CD8-positive, alpha-beta memory T cell (primary cell): ENCODE measurements around the gene PSD2. TPM values are rescaled to one million over a fixed set of nuclear protein-coding genes. Genes with fewer than 3 reads are reported as not detected.

ENCODE experiments used
- CTCF ChIA-PET: fragments of 350-600 bp; sonication (Branson Sonifier 250); formaldehyde crosslinking; loops from one replicate; lab custom pipeline; 2021; ENCODE audit warnings: antibody characterized with exemption; lab: Charles Lee
- POLR2A ChIA-PET: fragments of 350-600 bp; sonication (Branson Sonifier 250); formaldehyde crosslinking; loops from one replicate; lab custom pipeline; 2021; ENCODE audit warnings: antibody characterized with exemption; lab: Charles Lee
- DNase-seq, 5 donors: peaks; one replicate each; pipeline versions ENCODE4 v3.0.0 to v3.0.0-alpha.2; 2020 to 2022; ENCODE audit warnings: mixed read lengths in 1 of 5
- H3K27ac ChIP-seq: one replicate; pipeline ENCODE4 v1.7.0; 2013; ENCODE audit warnings: low read depth, mild to moderate bottlenecking, low read length, moderate library complexity
- H3K27me3 ChIP-seq: 2 replicates; pipeline ENCODE4 v1.7.0; 2013; ENCODE audit warnings: low read length, mild to moderate bottlenecking; ENCODE audit not compliant: insufficient read depth, poor library complexity, severe bottlenecking
- H3K36me3 ChIP-seq: 2 replicates; pipeline ENCODE4 v1.7.0; 2013; ENCODE audit warnings: mild to moderate bottlenecking, low read length, moderate library complexity; ENCODE audit not compliant: insufficient read depth
- H3K4me1 ChIP-seq: 2 replicates; pipeline ENCODE4 v1.7.0; 2013; ENCODE audit warnings: mild to moderate bottlenecking, low read length, moderate library complexity; ENCODE audit not compliant: insufficient read depth
- H3K4me3 ChIP-seq: 2 replicates; pipeline ENCODE4 v1.7.0; 2013; ENCODE audit warnings: mild to moderate bottlenecking, low read length
- H3K9me3 ChIP-seq: 2 replicates; pipeline ENCODE4 v1.7.0; 2013; ENCODE audit warnings: mild to moderate bottlenecking, low read length
- H3K27ac Mint-ChIP-seq, 8 donors: one replicate each; pipeline ENCODE4 v1.8.0; 2020 to 2021; ENCODE audit warnings: mixed read lengths in 8 of 8, mild to moderate bottlenecking in 6 of 8, inconsistent platforms in 3 of 8, moderate library complexity in 3 of 8
- H3K27me3 Mint-ChIP-seq, 2 donors: one replicate each; pipeline ENCODE4 v1.8.0; 2020 to 2021; ENCODE audit warnings: mixed read lengths in 2 of 2, mild to moderate bottlenecking in 1 of 2, moderate library complexity in 1 of 2
- H3K36me3 Mint-ChIP-seq, 3 donors: one replicate each; pipeline ENCODE4 v1.8.0; 2020 to 2021; ENCODE audit warnings: mixed read lengths in 3 of 3, inconsistent platforms in 1 of 3, mild to moderate bottlenecking in 1 of 3
- H3K4me1 Mint-ChIP-seq, 3 donors: one replicate each; pipeline ENCODE4 v1.8.0; 2020 to 2021; ENCODE audit warnings: mixed read lengths in 3 of 3, inconsistent platforms in 1 of 3, mild to moderate bottlenecking in 1 of 3
- H3K4me3 Mint-ChIP-seq, 7 donors: one replicate each; pipeline ENCODE4 v1.8.0; 2020 to 2021; ENCODE audit warnings: mixed read lengths in 7 of 7, mild to moderate bottlenecking in 6 of 7, moderate library complexity in 4 of 7, inconsistent platforms in 2 of 7
- H3K9me3 Mint-ChIP-seq, 5 donors: one replicate each; pipeline ENCODE4 v1.8.0; 2020 to 2022; ENCODE audit warnings: mixed read lengths in 5 of 5, mild to moderate bottlenecking in 3 of 5, moderate library complexity in 2 of 5, inconsistent platforms in 1 of 5
- polyA plus RNA-seq: library from polyadenylated mRNA; unstranded; fragments of 300-500 nt; fragmentation: Illumina TruSeq; gene quantifications from one replicate; pipeline ENCODE4 v1.2.3, GENCODE V29; 2021
- total RNA-seq, 2 experiments: library from RNA; stranded (reverse); gene quantifications; one replicate each; pipeline ENCODE4 v1.2.3, GENCODE V29; 2021

The PSD2 gene
- total and polyA plus RNA-seq, 3 experiments from 2014 or later: 0.12 TPM; not detected in 2

DNA sequence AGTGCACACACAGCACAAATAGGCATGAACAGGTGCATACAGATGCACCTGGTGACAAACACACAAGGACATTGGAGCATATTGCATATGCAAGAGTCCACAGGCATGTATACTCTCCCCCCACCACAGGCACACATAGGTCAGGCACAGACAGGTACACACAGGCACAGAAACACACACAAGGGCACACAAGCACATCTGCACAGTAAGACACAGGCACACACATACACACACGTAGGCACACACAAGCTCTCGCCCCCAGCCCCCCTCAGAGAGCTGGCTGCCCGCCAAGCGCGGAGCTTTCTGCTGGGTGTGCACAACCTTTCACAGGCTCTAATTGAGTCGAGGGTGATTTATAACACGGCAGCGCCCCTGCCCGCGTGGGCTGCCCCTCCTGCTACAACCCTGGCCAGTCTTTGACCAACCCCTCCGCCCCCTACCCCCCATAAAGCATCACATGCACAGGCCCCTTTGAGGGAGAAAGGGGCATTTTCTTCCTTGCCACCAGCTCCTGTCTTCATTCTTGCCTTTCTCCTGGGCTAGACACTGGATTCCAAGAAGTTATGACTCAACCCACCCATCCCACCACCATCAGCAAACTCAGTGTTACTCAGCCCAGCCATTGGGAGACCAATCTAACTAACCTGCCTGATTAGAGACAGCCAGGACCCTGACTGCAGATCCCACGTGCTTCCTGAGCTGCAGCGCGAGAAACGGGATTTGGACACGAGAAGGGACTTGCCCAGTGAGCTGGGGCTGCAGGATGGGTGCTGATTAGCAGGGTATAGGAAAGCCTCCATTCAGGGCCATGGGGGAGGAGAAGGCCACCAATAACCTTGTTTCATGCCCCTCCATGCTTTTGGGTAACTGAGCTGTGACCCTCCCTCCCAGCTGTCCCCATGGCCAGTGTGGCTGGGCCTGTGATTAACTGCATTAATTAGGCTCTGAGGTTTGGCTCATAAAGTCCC, 42.8 kb upstream of the PSD2 start:
- H3K36me3 ChIP-seq: no peaks in the 10 kb centered on the region
- POLR2A ChIA-PET: no interaction called here
- DNase-seq: no peak
- no peaks in the 10 kb centered on the region for H3K9me3 Mint-ChIP-seq
- no peak overlapping the region for H3K27ac ChIP-seq
- no peaks in the 10 kb centered on the region for H3K9me3 ChIP-seq
- peaks cover 32% of the 10 kb centered on the region for H3K27me3 ChIP-seq
- peaks cover 19 to 28% of the 10 kb centered on the region in 2 donors for H3K27me3 Mint-ChIP-seq
- H3K4me3 ChIP-seq: no peak overlapping the region
- CTCF ChIA-PET: interaction anchor here (0.6 to 3.2 kb wide), 4 partner anchors 13 to 116 kb away, joined by 3 to 24 read pairs (median 4); no protein-coding TSS in a partner anchor
- peaks cover 22% of the 10 kb centered on the region for H3K4me1 ChIP-seq
- peaks cover 18 to 36% (median 21%) of the 10 kb centered on the region in 3 donors for H3K4me1 Mint-ChIP-seq
- H3K36me3 Mint-ChIP-seq: no peaks in the 10 kb centered on the region
- peak overlapping the region in 1 of 7 donors; percentile 1 for H3K4me3 Mint-ChIP-seq
- H3K27ac Mint-ChIP-seq: no peak overlapping the region

DNA sequence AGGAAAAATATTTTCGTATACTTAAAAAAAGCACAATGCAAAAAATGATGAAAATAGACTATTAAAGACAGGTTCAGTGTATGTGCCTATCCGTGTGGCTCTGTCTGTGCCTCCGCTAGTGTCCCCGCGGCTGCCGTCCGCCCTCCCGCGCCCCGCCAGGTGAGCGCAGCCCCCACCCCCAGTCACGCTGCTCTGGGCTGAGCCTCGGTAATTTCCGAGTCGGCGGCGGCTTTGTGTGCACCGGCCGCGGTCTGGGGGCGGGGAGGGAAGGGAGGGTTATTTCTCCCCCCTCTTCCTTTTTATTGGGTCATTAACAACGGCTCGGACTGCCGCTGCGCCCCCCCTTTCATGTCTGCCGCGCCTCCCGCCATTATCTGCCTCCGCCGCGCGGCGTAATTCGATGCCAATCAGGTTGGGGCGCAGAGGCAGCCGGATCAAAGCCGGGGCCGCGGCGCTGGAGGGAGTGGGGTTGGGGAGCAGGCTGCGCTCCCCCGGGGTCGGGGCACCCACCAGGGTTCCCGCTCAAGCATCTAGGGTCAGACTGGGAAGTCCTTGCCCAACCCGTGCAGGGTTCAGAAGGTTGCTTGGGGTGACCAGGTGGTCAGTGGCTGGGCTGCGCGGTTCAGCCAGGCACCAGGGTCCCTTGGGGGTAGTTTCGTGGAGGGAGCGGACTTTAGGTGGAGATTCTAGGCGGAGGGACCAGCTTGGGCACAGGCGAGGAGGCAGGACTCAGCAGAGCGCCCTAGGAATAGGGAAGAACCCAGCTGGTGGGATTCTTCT, 39.5 kb upstream of the PSD2 start:
- H3K36me3 ChIP-seq: no peaks in the 10 kb centered on the region
- no peak overlapping the region for H3K27ac ChIP-seq
- H3K9me3 ChIP-seq: no peaks in the 10 kb centered on the region
- CTCF ChIA-PET: interaction anchor here (0.7 to 1.5 kb wide), 6 partner anchors 8 to 123 kb away, joined by 3 to 6 read pairs (median 3); no protein-coding TSS in a partner anchor
- no peaks in the 10 kb centered on the region for H3K36me3 Mint-ChIP-seq
- peaks cover 21 to 28% of the 10 kb centered on the region in 2 donors for H3K27me3 Mint-ChIP-seq
- H3K9me3 Mint-ChIP-seq: no peaks in the 10 kb centered on the region
- H3K4me1 Mint-ChIP-seq: peaks cover 7 to 23% (median 16%) of the 10 kb centered on the region in 3 donors
- peaks cover 10% of the 10 kb centered on the region for H3K4me1 ChIP-seq
- POLR2A ChIA-PET: interaction anchor here (0.6 kb wide), 1 partner anchor 86 kb away, joined by 3 read pairs; no protein-coding TSS in a partner anchor
- H3K4me3 Mint-ChIP-seq: peak overlapping the region; percentile 28 to 81 (median 63)
- H3K27me3 ChIP-seq: peaks cover 21% of the 10 kb centered on the region
- peak overlapping the region in 2 of 8 donors; percentile 2 to 4 for H3K27ac Mint-ChIP-seq
- DNase-seq: peak in 2 of 5 donors; percentile 13 to 16
- peak overlapping the region; percentile 31 for H3K4me3 ChIP-seq

DNA sequence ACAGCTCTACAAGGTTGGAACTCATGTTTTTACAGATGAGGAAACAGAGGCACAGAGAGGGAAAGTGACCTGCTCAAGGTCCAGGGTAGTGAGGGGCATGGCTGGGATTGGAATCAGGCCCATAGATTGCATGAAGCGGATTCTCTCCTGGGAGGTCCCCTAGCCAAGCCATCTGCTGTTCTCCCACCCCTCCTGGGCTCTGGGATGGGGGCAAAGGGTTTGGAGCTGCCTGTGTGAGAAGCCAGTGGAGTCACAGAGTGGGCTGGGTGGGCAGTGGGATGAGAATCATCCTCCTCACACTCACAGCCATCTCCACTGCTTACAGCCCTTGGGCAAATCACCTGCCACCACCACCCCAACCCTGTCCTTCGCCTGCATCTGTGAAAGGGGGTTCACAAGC, 38.6 kb upstream of the PSD2 start:
- no peak overlapping the region for H3K4me3 ChIP-seq
- H3K4me1 Mint-ChIP-seq: peaks cover 7 to 23% (median 16%) of the 10 kb centered on the region in 3 donors
- POLR2A ChIA-PET: interaction anchor here (0.6 kb wide), 1 partner anchor 87 kb away, joined by 3 read pairs; no protein-coding TSS in a partner anchor
- peaks cover 10% of the 10 kb centered on the region for H3K4me1 ChIP-seq
- H3K27me3 Mint-ChIP-seq: peaks cover 25 to 32% of the 10 kb centered on the region in 2 donors
- peak overlapping the region in 3 of 7 donors; percentile 48 to 76 (median 60) for H3K4me3 Mint-ChIP-seq
- CTCF ChIA-PET: interaction anchor here (0.7 to 1.5 kb wide), 7 partner anchors 8 to 124 kb away, joined by 3 to 6 read pairs (median 3); no protein-coding TSS in a partner anchor
- no peaks in the 10 kb centered on the region for H3K36me3 ChIP-seq
- DNase-seq: no peak
- H3K9me3 Mint-ChIP-seq: no peaks in the 10 kb centered on the region
- no peaks in the 10 kb centered on the region for H3K36me3 Mint-ChIP-seq
- H3K9me3 ChIP-seq: no peaks in the 10 kb centered on the region
- H3K27me3 ChIP-seq: peaks cover 21% of the 10 kb centered on the region
- peak overlapping the region in 1 of 8 donors; percentile 29 for H3K27ac Mint-ChIP-seq
- H3K27ac ChIP-seq: no peak overlapping the region

DNA sequence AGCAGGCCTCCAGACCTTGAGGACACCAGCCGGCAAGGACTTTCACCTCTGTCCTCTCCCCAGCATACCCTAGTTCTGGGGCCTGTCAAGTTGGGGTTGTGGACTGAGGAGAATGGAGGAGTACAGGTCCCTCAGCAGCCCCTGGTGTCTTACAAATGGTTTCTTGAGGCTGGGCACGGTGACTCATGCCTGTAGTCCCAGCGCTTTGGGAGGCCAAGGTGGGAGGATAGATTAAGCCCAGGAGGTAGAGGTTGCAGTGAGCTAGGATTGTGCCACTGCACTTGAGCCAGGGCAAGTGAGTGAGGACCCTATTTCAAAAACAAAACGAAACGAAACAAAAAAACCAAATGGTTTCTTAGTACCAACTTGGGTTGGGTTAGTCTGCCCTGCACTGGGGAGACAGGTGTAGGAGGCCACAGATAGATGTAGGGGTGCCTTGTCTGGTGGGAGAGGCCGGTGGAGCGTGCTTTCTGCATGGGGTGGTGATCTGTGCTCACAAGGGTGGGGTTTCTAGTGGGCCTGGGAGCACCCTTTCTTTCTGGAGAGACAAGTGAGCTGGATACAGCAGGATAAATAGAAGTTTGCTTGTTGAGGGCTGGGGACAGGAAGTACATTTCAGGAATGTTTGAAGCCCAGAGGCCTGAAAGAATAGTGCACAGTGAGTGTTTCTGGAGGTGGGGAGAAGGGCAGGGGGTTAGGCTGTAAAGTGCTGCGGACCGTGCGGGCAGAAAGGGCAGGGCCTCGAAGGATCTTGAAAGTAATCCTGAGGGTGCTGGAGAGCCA, 37.7 kb upstream of the PSD2 start:
- Mint-ChIP-seq H3K27ac (peak overlapping the region in 1 of 8 donors; percentile 0), H3K36me3 (no peaks in the 10 kb centered on the region), H3K4me3 (no peak overlapping the region), H3K27me3 (peaks cover 27 to 32% of the 10 kb centered on the region in 2 donors), H3K9me3 (no peaks in the 10 kb centered on the region), H3K4me1 (peaks cover 7 to 23% (median 16%) of the 10 kb centered on the region in 3 donors)
- Histone ChIP-seq H3K4me3 (no peak overlapping the region), H3K27ac (no peak overlapping the region), H3K27me3 (peaks cover 21% of the 10 kb centered on the region), H3K9me3 (no peaks in the 10 kb centered on the region), H3K36me3 (no peaks in the 10 kb centered on the region), H3K4me1 (peaks cover 10% of the 10 kb centered on the region)
- ChIA-PET CTCF (interaction anchor here (1.3 kb wide), 1 partner anchor 12 kb away, joined by 3 read pairs; no protein-coding TSS in a partner anchor), POLR2A (no interaction called here)
- no peak for DNase-seq

DNA sequence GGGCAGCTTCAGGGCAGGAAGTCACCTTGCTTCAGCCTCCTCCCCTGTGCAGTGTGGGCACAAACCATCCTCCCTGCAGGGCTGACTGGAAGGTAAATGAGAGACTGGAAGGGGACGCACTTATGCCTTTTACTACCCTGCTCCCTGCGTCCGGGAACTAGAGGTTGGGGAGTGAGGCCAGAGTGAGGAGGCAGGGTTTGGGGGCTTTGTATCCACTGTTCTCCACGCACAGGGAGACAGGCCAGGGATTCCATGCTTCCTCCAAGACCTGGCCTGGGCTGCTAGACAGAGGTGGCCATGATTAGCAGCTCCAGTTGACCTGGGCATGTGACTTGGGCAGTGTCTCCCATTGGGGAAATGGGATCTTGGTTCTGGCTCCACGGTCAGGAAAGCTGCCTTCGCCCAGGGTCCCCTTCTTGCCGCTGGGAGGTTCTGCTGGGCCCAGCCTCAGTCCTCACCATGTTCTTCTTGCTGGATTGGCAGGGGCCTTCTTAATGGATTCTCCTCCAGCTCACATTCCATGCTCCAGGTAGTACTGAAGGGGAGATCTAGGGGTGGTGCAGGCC, 37.0 kb upstream of the PSD2 start:
- H3K27me3 Mint-ChIP-seq: peaks cover 24 to 37% of the 10 kb centered on the region in 2 donors
- H3K27ac ChIP-seq: no peak overlapping the region
- no peak overlapping the region for H3K4me3 ChIP-seq
- H3K9me3 ChIP-seq: no peaks in the 10 kb centered on the region
- no peaks in the 10 kb centered on the region for H3K9me3 Mint-ChIP-seq
- no peak overlapping the region for H3K4me3 Mint-ChIP-seq
- ChIA-PET POLR2A (no interaction called here), CTCF (interaction anchor here (0.9 kb wide), 2 partner anchors 9 to 48 kb away, joined by 3 read pairs; no protein-coding TSS in a partner anchor)
- peaks cover 10% of the 10 kb centered on the region for H3K4me1 ChIP-seq
- H3K36me3 ChIP-seq: no peaks in the 10 kb centered on the region
- DNase-seq: no peak
- H3K27ac Mint-ChIP-seq: no peak overlapping the region
- peaks cover 7 to 23% (median 16%) of the 10 kb centered on the region in 3 donors for H3K4me1 Mint-ChIP-seq
- no peaks in the 10 kb centered on the region for H3K36me3 Mint-ChIP-seq
- H3K27me3 ChIP-seq: peaks cover 22% of the 10 kb centered on the region

DNA sequence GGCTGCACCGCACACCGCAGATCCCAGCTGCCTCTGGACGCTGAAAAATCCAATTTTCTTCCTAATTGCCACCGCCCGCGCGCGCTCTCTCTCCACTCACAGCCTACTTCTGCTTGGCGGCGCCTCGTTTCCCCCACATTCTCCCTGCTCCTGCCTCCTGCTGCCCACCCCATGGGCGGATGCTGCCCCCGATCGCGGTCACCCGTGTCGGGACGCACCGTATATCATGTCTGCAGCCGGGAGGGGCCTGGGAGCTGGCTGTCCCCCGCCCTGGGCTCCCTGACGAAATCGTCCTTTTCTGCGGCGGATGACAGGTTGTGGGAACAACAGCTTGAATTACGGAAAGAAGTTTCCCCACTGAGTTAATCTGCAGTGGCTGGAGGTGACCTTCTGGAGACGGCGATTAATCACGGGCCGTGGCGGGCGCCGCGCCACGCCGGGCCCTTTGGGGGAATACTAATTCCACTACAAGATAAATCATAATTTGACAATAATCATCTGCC, 36.3 kb upstream of the PSD2 start:
- H3K36me3 ChIP-seq: no peaks in the 10 kb centered on the region
- H3K9me3 ChIP-seq: no peaks in the 10 kb centered on the region
- Mint-ChIP-seq H3K4me3 (peak overlapping the region in 1 of 7 donors; percentile 54), H3K27ac (peak overlapping the region in 1 of 8 donors; percentile 36), H3K4me1 (peaks cover 7 to 27% (median 17%) of the 10 kb centered on the region in 3 donors), H3K27me3 (peaks cover 25 to 42% of the 10 kb centered on the region in 2 donors), H3K36me3 (no peaks in the 10 kb centered on the region), H3K9me3 (no peaks in the 10 kb centered on the region)
- H3K4me3 ChIP-seq: no peak overlapping the region
- peaks cover 29% of the 10 kb centered on the region for H3K27me3 ChIP-seq
- H3K27ac ChIP-seq: no peak overlapping the region
- CTCF ChIA-PET: interaction anchor here (0.9 kb wide), 2 partner anchors 9 to 48 kb away, joined by 3 read pairs; no protein-coding TSS in a partner anchor
- H3K4me1 ChIP-seq: peaks cover 10% of the 10 kb centered on the region
- POLR2A ChIA-PET: no interaction called here
- DNase-seq: no peak
